IMR-90 (cell line): ENCODE measurements around the gene ANK3. TPM values are rescaled to one million over a fixed set of nuclear protein-coding genes. Genes with fewer than 3 reads are reported as not detected.
A peak's percentile ranks its signal among the peaks of the same experiment; 100 is the strongest.

Experiments
- ATAC-seq: fragments of 200-7000 bp; cut with Tn5 transposase; 2 replicates; pipeline ENCODE4 v1.9.1; 2020; ENCODE audit warnings: low read depth, mild to moderate bottlenecking, moderate library complexity
- BruUV-seq: library from RNA; stranded (reverse); fragments of 400-500 nt; replicated peaks from 2 replicates; lab custom pipeline; 2021; lab: Mats Ljungman, UMichigan
- CTCF ChIA-PET: fragments of 300-600 bp; formaldehyde crosslinking; extraction: SDS; loops from one replicate; lab custom pipeline; 2021; ENCODE audit warnings: antibody characterized with exemption; lab: Yijun Ruan, JAX
- POLR2A ChIA-PET: fragments of 300-600 bp; sonication (Branson Sonifier 250); formaldehyde crosslinking; loops from one replicate; lab custom pipeline; 2022; ENCODE audit warnings: antibody characterized with exemption; ENCODE audit not compliant: unreplicated experiment; lab: Charles Lee
- DNase-seq: peaks from one replicate; pipeline ENCODE4 v3.0.0; 2013
- H2AFZ ChIP-seq: replicated peaks from 2 replicates; pipeline ENCODE3; 2013; ENCODE audit warnings: low read length, mild to moderate bottlenecking; ENCODE audit not compliant: poor library complexity
- H2AK5ac ChIP-seq: 2 replicates; pipeline ENCODE4 v1.6.1; 2013; ENCODE audit warnings: low read depth, low read length, inconsistent platforms
- H2AK9ac ChIP-seq: replicated peaks from 2 replicates; pipeline ENCODE3; 2013; ENCODE audit warnings: mild to moderate bottlenecking, low read depth, low read length, moderate library complexity; ENCODE audit not compliant: poor library complexity
- H2BK120ac ChIP-seq: 2 replicates; pipeline ENCODE4 v1.6.1; 2013; ENCODE audit warnings: low read depth, low read length, inconsistent platforms
- H2BK15ac ChIP-seq: 3 replicates; pipeline ENCODE4 v1.6.1; 2013; ENCODE audit warnings: low read depth, low read length, inconsistent platforms
- H2BK20ac ChIP-seq: 2 replicates; pipeline ENCODE4 v1.6.1; 2013; ENCODE audit warnings: low read depth, mild to moderate bottlenecking, inconsistent platforms, low read length, moderate library complexity
- H2BK5ac ChIP-seq: 2 replicates; pipeline ENCODE4 v1.6.1; 2013; ENCODE audit warnings: mild to moderate bottlenecking, low read depth, low read length, inconsistent platforms; ENCODE audit not compliant: poor library complexity, severe bottlenecking
- H3K14ac ChIP-seq: replicated peaks from 2 replicates; pipeline ENCODE4 v1.6.1; 2013; ENCODE audit warnings: low read depth, low read length, inconsistent platforms
- H3K18ac ChIP-seq: 2 replicates; pipeline ENCODE4 v1.6.1; 2013; ENCODE audit warnings: low read depth, low read length, control low read depth
- H3K23ac ChIP-seq: 2 replicates; pipeline ENCODE4 v1.6.1; 2013; ENCODE audit warnings: low read depth, low read length, inconsistent platforms
- H3K27ac ChIP-seq: 2 replicates; pipeline ENCODE4 v1.5.1; 2013; ENCODE audit warnings: mild to moderate bottlenecking, control low read depth, low read length; ENCODE audit not compliant: insufficient read depth
- H3K27me3 ChIP-seq: 2 replicates; pipeline ENCODE4 v1.6.1; 2013; ENCODE audit warnings: low read length; ENCODE audit not compliant: control insufficient read depth, insufficient read depth
- H3K36me3 ChIP-seq: 2 replicates; pipeline ENCODE4 v1.6.1; 2013; ENCODE audit warnings: low read length, mixed read lengths; ENCODE audit not compliant: control insufficient read depth, insufficient read depth
- H3K4ac ChIP-seq: 2 replicates; pipeline ENCODE4 v1.6.1; 2013; ENCODE audit warnings: low read depth, low read length, inconsistent platforms
- H3K4me1 ChIP-seq: 2 replicates; pipeline ENCODE4 v1.6.1; 2013; ENCODE audit warnings: low read length, mixed read lengths; ENCODE audit not compliant: control insufficient read depth, insufficient read depth
- H3K4me2 ChIP-seq: 2 replicates; pipeline ENCODE4 v1.6.1; 2013; ENCODE audit warnings: low read depth, mild to moderate bottlenecking, control low read depth, low read length, moderate library complexity
- H3K4me3 ChIP-seq: 2 replicates; pipeline ENCODE4 v1.5.1; 2013; ENCODE audit warnings: low read depth, mild to moderate bottlenecking, control low read depth, low read length, moderate library complexity; ENCODE audit not compliant: insufficient read depth
- H3K56ac ChIP-seq: 2 replicates; pipeline ENCODE4 v1.6.1; 2013; ENCODE audit warnings: low read length, inconsistent platforms; ENCODE audit not compliant: insufficient read depth; ENCODE audit errors: extremely low read depth
- H3K79me1 ChIP-seq, 2 experiments: 2 replicates each; pipeline ENCODE4 v1.6.1; 2013; ENCODE audit warnings: low read length in 2 of 2, inconsistent platforms in 1 of 2, low read depth in 1 of 2
- H3K9ac ChIP-seq: 2 replicates; pipeline ENCODE4 v1.6.1; 2013; ENCODE audit warnings: low read depth, low read length, control low read depth
- H3K9me1 ChIP-seq: 2 replicates; pipeline ENCODE4 v1.6.1; 2013; ENCODE audit warnings: low read length, inconsistent platforms; ENCODE audit not compliant: insufficient read depth
- H3K9me3 ChIP-seq: 2 replicates; pipeline ENCODE4 v1.6.1; 2013; ENCODE audit warnings: low read length; ENCODE audit not compliant: control insufficient read depth, insufficient read depth
- H4K20me1 ChIP-seq: 2 replicates; pipeline ENCODE4 v1.6.1; 2013; ENCODE audit warnings: low read length, inconsistent platforms; ENCODE audit not compliant: insufficient read depth
- H4K5ac ChIP-seq: 2 replicates; pipeline ENCODE4 v1.6.1; 2013; ENCODE audit warnings: mild to moderate bottlenecking, low read depth, low read length, control low read depth
- H4K8ac ChIP-seq, 2 experiments: 2 replicates each; pipeline ENCODE4 v1.6.1; 2013; ENCODE audit warnings: low read depth in 2 of 2, low read length in 2 of 2, control low read depth in 1 of 2, inconsistent platforms in 1 of 2
- H4K91ac ChIP-seq: 2 replicates; pipeline ENCODE4 v1.6.1; 2013; ENCODE audit warnings: low read depth, low read length, inconsistent platforms; ENCODE audit not compliant: insufficient read depth
- CEBPB ChIP-seq: IDR thresholded peaks from 2 replicates; pipeline ENCODE4 v1.6.1; 2012; ENCODE audit warnings: low read depth, low read length, improper control_type of control experiment
- CHD1 ChIP-seq: IDR thresholded peaks from 2 replicates; pipeline ENCODE4 v1.6.1; 2012; ENCODE audit warnings: low read depth, low read length, improper control_type of control experiment
- CTCF ChIP-seq: conservative IDR thresholded peaks from 2 replicates; pipeline ENCODE4 v1.5.1; 2012; ENCODE audit warnings: mild to moderate bottlenecking, low read depth, low read length, improper control_type of control experiment
- ELK1 ChIP-seq: fragments of 150-350 bp; IDR thresholded peaks from 2 replicates; pipeline ENCODE4 v1.6.1; 2016; ENCODE audit warnings: low read depth, mild to moderate bottlenecking, low read length, moderate library complexity, borderline replicate concordance
- FOS ChIP-seq: fragments of 150-350 bp; IDR thresholded peaks from 2 replicates; pipeline ENCODE4 v1.6.1; 2016; ENCODE audit warnings: low read depth, low read length
- MAZ ChIP-seq: IDR thresholded peaks from 2 replicates; pipeline ENCODE4 v1.6.1; 2012; ENCODE audit warnings: low read depth, mild to moderate bottlenecking, low read length, improper control_type of control experiment, moderate library complexity, borderline replicate concordance
- MXI1 ChIP-seq: IDR thresholded peaks from 2 replicates; pipeline ENCODE4 v1.6.1; 2012; ENCODE audit warnings: low read depth, mild to moderate bottlenecking, low read length, moderate library complexity, borderline replicate concordance
- POLR2A ChIP-seq: IDR thresholded peaks from 2 replicates; pipeline ENCODE4 v1.6.1; 2012; ENCODE audit warnings: mild to moderate bottlenecking, low read depth, low read length
- RAD21 ChIP-seq: IDR thresholded peaks from 2 replicates; pipeline ENCODE4 v1.6.1; 2012; ENCODE audit warnings: low read length, improper control_type of control experiment
- RCOR1 ChIP-seq: IDR thresholded peaks from 2 replicates; pipeline ENCODE4 v1.6.1; 2012; ENCODE audit warnings: mild to moderate bottlenecking, low read length, improper control_type of control experiment; ENCODE audit not compliant: insufficient replicate concordance
- RFX5 ChIP-seq: IDR thresholded peaks from 2 replicates; pipeline ENCODE4 v1.8.0; 2012; ENCODE audit warnings: low read depth, mild to moderate bottlenecking, low read length, moderate library complexity
- SMC3 ChIP-seq: fragments of 150-350 bp; IDR thresholded peaks from 2 replicates; pipeline ENCODE4 v1.6.1; 2016; ENCODE audit warnings: low read depth, mild to moderate bottlenecking, antibody characterized with exemption, low read length, moderate library complexity
- USF2 ChIP-seq: fragments of 150-350 bp; IDR thresholded peaks from 2 replicates; pipeline ENCODE4 v1.6.1; 2017; ENCODE audit warnings: mild to moderate bottlenecking, antibody characterized with exemption, low read length, low read depth
- WGBS, 2 experiments: methylation state at CpG; one replicate each; pipeline versions ENCODE4 v1.1.5 to v1.1.7; 2013; ENCODE audit warnings: missing lambda C conversion rate in 2 of 2; ENCODE audit not compliant: insufficient read length in 1 of 2; ENCODE audit errors: extremely low coverage in 2 of 2; 5-methylcytosine and 5-hydroxymethylcytosine counted together
- dilution Hi-C: fragments of 300-500 bp; cut with HindIII; formaldehyde crosslinking; loops from one replicate; pipeline ENCODE4 v1.14.3; 2018; ENCODE audit warnings: low sequenced_read_pairs; ENCODE audit not compliant: unreplicated experiment
- in situ Hi-C: fragments of 300-500 bp; cut with MboI; formaldehyde crosslinking; loops from 3 replicates; pipeline ENCODE4 v1.14.3; 2019; ENCODE audit warnings: low sequenced_read_pairs, inconsistent platforms, mixed read lengths
- intact Hi-C: fragments of 100-400 bp; cut with micrococcal nuclease; formaldehyde crosslinking; loops from 2 replicates; pipeline ENCODE4 v1.10.0; 2022
- polyA plus RNA-seq, 3 experiments: library from polyadenylated mRNA; depleted of rRNA; stranded (reverse); fragments of >200 nt; gene quantifications; 2 replicates each; pipeline ENCODE4 v1.2.3, GENCODE V29; 2012; ENCODE audit warnings: low replicate concordance in 1 of 3
- total RNA-seq: library from RNA; depleted of rRNA; stranded (reverse); fragments of >200 nt; gene quantifications from 2 replicates; pipeline ENCODE4 v1.2.3, GENCODE V29; 2012

Gene ANK3
- total and polyA plus RNA-seq, 2 of the 4 experiments (the other 2 are of a cell fraction) = 0.63 to 1.8 TPM

GRCh38 chr10:60314069-60314940 lies 75.4 kb downstream of the ANK3 start:
- dilution Hi-C loops (no loop called here), in situ Hi-C loops (no loop called here), intact Hi-C loops (no loop called here)
- H2BK5ac ChIP-seq = peak overlapping the region; percentile 87
- H2AK9ac ChIP-seq = no peak overlapping the region
- H3K14ac ChIP-seq = peak overlapping the region; percentile 95
- H2BK15ac ChIP-seq = peak overlapping the region; percentile 95
- peak overlapping the region; percentile 36; the same call in 1 of the 2 replicates for H3K56ac ChIP-seq
- peak overlapping the region; percentile 60 for H3K27ac ChIP-seq
- no peaks in the 10 kb centered on the region for H3K36me3 ChIP-seq
- peak overlapping the region; percentile 42; the same call in 1 of the 2 replicates for H3K9ac ChIP-seq
- peak overlapping the region; percentile 99 for H3K4me2 ChIP-seq
- peak overlapping the region; percentile 95 for H2BK20ac ChIP-seq
- DNase-seq (peak; percentile 83), ATAC-seq (peak; percentile 87)
- H3K9me1 ChIP-seq = peaks cover 7% of the 10 kb centered on the region; the same call in 1 of the 2 replicates
- no peaks in the 10 kb centered on the region for H3K79me1 ChIP-seq
- H3K23ac ChIP-seq = no peak overlapping the region
- H3K27me3 ChIP-seq = no peaks in the 10 kb centered on the region
- no peak overlapping the region for H3K4me3 ChIP-seq
- H3K4me1 ChIP-seq = peaks cover 8% of the 10 kb centered on the region
- H3K18ac ChIP-seq = peak overlapping the region; percentile 95; the same call in 1 of the 2 replicates
- H4K20me1 ChIP-seq = no peaks in the 10 kb centered on the region
- no CpG with 5 or more reads among the region's 5 CpGs for WGBS, 2 experiments
- no peaks in the 10 kb centered on the region for H3K9me3 ChIP-seq
- peak overlapping the region; percentile 68; the same call in 1 of the 2 replicates for H4K91ac ChIP-seq
- peak overlapping the region; percentile 87 for H3K4ac ChIP-seq
- peak overlapping the region; percentile 93 for H4K5ac ChIP-seq
- H2BK120ac ChIP-seq = peak overlapping the region; percentile 94
- peak overlapping the region; percentile 65 for H2AFZ ChIP-seq
- peak overlapping the region; percentile 93; the same call in 1 of the 2 replicates for H2AK5ac ChIP-seq
- POLR2A ChIA-PET = no interaction called here
- H4K8ac ChIP-seq = peak overlapping the region in 1 of 2 experiments; percentile 86; a peak in 2 of 4 replicates
- CTCF ChIA-PET = interaction anchor here (0.7 to 1.7 kb wide), 3 partner anchors 12 to 457 kb away, joined by 3 to 6 read pairs (median 4); no protein-coding TSS in a partner anchor
- BruUV-seq = no TSS peak
- no peak for TF ChIP-seq RAD21
- no peak for TF ChIP-seq CHD1
- no peak for TF ChIP-seq RCOR1
- no peak for TF ChIP-seq SMC3
- no peak for TF ChIP-seq USF2
- TF ChIP-seq ELK1 = no peak
- TF ChIP-seq RFX5 = no peak
- no peak for TF ChIP-seq POLR2A
- no peak for TF ChIP-seq CEBPB
- TF ChIP-seq CTCF = no peak
- no peak for TF ChIP-seq MAZ
- TF ChIP-seq FOS = peak; percentile 91
- no peak for TF ChIP-seq MXI1
